Stimulated activated CD8-positive, alpha-beta memory T cell treated with anti-CD3 and anti-CD28 coated beads, Interleukin-7, amount 100 ng/mL, for 24 hours (primary cell): ENCODE measurements around the gene RGS7.

Experiments used
- DNase-seq: peaks from one replicate; pipeline ENCODE4 v3.0.0-alpha.2; 2020; ENCODE audit warnings: low read depth

The RGS7 gene

GRCh38 chr1:241356519-241357365 lies at the start of gene RGS7:
Gene RGS7, minus strand, starts transcription at chr1:241357205.
- no peak for DNase-seq

- DNase-seq = no peak
Observed at GRCh38 chr1:241406421-241406820, 49.4 kb upstream of the RGS7 start.

- no peak for DNase-seq
Observed at GRCh38 chr1:241401156-241401555, 44.2 kb upstream of the RGS7 start.

GRCh38 chr1:241396747-241397681 lies 40.0 kb upstream of the RGS7 start:
- DNase-seq = no peak

- DNase-seq = no peak
Observed at GRCh38 chr1:241391926-241392710, 35.1 kb upstream of the RGS7 start.

GRCh38 chr1:241390526-241390925 lies 33.5 kb upstream of the RGS7 start:
- no peak for DNase-seq

- DNase-seq = no peak
Observed at GRCh38 chr1:241389400-241389799, 32.4 kb upstream of the RGS7 start.

GRCh38 chr1:241387216-241387615 lies 30.2 kb upstream of the RGS7 start:
- no peak for DNase-seq

GRCh38 chr1:241376701-241377100 lies 19.7 kb upstream of the RGS7 start:
- DNase-seq = no peak

- no peak for DNase-seq
Observed at GRCh38 chr1:241375886-241376285, 18.9 kb upstream of the RGS7 start.

GRCh38 chr1:241366196-241366595 lies 9.2 kb upstream of the RGS7 start:
- DNase-seq = no peak

- DNase-seq = no peak
Observed at GRCh38 chr1:241362350-241362749, 5.3 kb upstream of the RGS7 start.

GRCh38 chr1:241357366-241358340 lies 648 bp upstream of the RGS7 start:
- no peak for DNase-seq

GRCh38 chr1:241356187-241356518 lies 852 bp downstream of the RGS7 start:
- no peak for DNase-seq

- DNase-seq = no peak
Observed at GRCh38 chr1:241355311-241356010, 1.5 kb downstream of the RGS7 start.

- DNase-seq = no peak
Observed at GRCh38 chr1:241352401-241352800, 4.6 kb downstream of the RGS7 start.

GRCh38 chr1:241351841-241352240 lies 5.2 kb downstream of the RGS7 start:
- no peak for DNase-seq

- DNase-seq = no peak
Observed at GRCh38 chr1:241343956-241344355, 13.0 kb downstream of the RGS7 start.

- no peak for DNase-seq
Observed at GRCh38 chr1:241336335-241336734, 20.7 kb downstream of the RGS7 start.

GRCh38 chr1:241332987-241333386 lies 24.0 kb downstream of the RGS7 start:
- no peak for DNase-seq

- DNase-seq = no peak
Observed at GRCh38 chr1:241332037-241332409, 25.0 kb downstream of the RGS7 start.
